ENCODE results near the gene AKAP13.

AKAP13 gene

GRCh38 chr15:85688711-85689110 lies 308.3 kb downstream of the AKAP13 start:
- no peak for DNase-seq

- no peak for DNase-seq
These were observed 309.3 kb downstream of the AKAP13 start for GRCh38 chr15:85689729-85690128.

- DNase-seq, result no peak
These were observed 310.3 kb downstream of the AKAP13 start for GRCh38 chr15:85690561-85691231.

GRCh38 chr15:85691350-85692240 lies 311.2 kb downstream of the AKAP13 start:
- DNase-seq, result no peak

- no peak for DNase-seq
These were observed 311.9 kb downstream of the AKAP13 start for GRCh38 chr15:85692321-85692720.

- DNase-seq, result no peak
These were observed 312.5 kb downstream of the AKAP13 start for GRCh38 chr15:85692873-85693272.

GRCh38 chr15:85693277-85693676 lies 312.9 kb downstream of the AKAP13 start:
- no peak for DNase-seq

GRCh38 chr15:85694091-85694490 lies 313.7 kb downstream of the AKAP13 start:
- no peak for DNase-seq

GRCh38 chr15:85700767-85701166 lies 320.4 kb downstream of the AKAP13 start:
- DNase-seq, result no peak

- no peak for DNase-seq
These were observed 322.1 kb downstream of the AKAP13 start for GRCh38 chr15:85702321-85703101.

GRCh38 chr15:85704066-85704465 lies 323.7 kb downstream of the AKAP13 start:
- DNase-seq, result no peak

- DNase-seq, result no peak
These were observed 324.5 kb downstream of the AKAP13 start for GRCh38 chr15:85704720-85705429.

- DNase-seq, result no peak
These were observed 326.5 kb downstream of the AKAP13 start for GRCh38 chr15:85706779-85707518.

GRCh38 chr15:85707519-85708338 lies 327.3 kb downstream of the AKAP13 start:
- DNase-seq, result no peak

GRCh38 chr15:85708402-85708941 lies 328.1 kb downstream of the AKAP13 start:
- no peak for DNase-seq

- DNase-seq, result no peak
These were observed 328.8 kb downstream of the AKAP13 start for GRCh38 chr15:85709250-85709649.

GRCh38 chr15:85710340-85710842 lies 330.0 kb downstream of the AKAP13 start:
- no peak for DNase-seq

- DNase-seq, result no peak
These were observed 331.3 kb downstream of the AKAP13 start for GRCh38 chr15:85711580-85712192.

- DNase-seq, result no peak
These were observed 335.9 kb downstream of the AKAP13 start for GRCh38 chr15:85716261-85716660.

- no peak for DNase-seq
These were observed 336.8 kb downstream of the AKAP13 start for GRCh38 chr15:85717212-85717611.

Measured in NCI-H69 (cell line).